Testis (tissue), 2 donors: Measurements from ENCODE around the gene ADAMTSL2.

Experiments
- POLR2A ChIP-seq: fragments of 450-650 bp; IDR thresholded peaks from one replicate; pipeline ENCODE4 v1.6.1; 2017; ENCODE audit warnings: antibody characterized with exemption, mild to moderate bottlenecking, moderate library complexity
- TF ChIP-seq, protein P1 (sequence below), 3 experiments: fragments of 450-650 bp in 2 of 3; fragments of 200-600 bp in 1 of 3; sonication (generic) in 1 of 3; IDR thresholded peaks; one replicate each; pipeline ENCODE4 v1.5.1; 2016 to 2019; ENCODE audit warnings: antibody characterized with exemption in 3 of 3, mild to moderate bottlenecking in 2 of 3, moderate library complexity in 1 of 3

DNA sequence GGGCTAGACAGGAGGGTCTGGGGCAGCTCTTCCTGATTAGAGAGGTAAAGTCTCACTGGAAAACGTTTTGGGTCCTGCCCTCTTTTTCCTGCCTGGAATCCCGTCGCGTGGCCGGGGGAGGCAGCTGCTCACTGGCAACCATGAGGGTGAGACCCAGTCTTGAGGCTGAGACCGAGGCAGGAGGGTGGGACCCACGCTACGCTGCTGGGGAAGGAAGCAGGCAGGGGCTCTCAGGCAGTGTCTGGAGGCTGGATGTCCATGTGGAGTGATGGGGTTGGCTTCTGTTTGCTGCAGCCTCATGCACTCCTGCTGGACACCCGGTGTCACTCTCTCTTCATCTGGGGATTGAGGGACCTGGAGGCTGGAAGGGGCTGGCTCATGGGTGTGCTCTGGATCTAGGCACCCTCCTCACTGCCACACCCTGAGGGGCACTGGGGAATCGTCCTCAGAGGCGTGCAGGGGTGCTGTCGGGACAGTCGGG is 44.3 kb upstream of the ADAMTSL2 start:
- TF ChIP-seq, protein P1, sequence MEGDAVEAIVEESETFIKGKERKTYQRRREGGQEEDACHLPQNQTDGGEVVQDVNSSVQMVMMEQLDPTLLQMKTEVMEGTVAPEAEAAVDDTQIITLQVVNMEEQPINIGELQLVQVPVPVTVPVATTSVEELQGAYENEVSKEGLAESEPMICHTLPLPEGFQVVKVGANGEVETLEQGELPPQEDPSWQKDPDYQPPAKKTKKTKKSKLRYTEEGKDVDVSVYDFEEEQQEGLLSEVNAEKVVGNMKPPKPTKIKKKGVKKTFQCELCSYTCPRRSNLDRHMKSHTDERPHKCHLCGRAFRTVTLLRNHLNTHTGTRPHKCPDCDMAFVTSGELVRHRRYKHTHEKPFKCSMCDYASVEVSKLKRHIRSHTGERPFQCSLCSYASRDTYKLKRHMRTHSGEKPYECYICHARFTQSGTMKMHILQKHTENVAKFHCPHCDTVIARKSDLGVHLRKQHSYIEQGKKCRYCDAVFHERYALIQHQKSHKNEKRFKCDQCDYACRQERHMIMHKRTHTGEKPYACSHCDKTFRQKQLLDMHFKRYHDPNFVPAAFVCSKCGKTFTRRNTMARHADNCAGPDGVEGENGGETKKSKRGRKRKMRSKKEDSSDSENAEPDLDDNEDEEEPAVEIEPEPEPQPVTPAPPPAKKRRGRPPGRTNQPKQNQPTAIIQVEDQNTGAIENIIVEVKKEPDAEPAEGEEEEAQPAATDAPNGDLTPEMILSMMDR (IDR thresholded peaks at IDR 0.05) = no peak
- TF ChIP-seq POLR2A = no peak
